Right lobe of liver (tissue), 4 donors: Measurements from ENCODE around the gene KIF3C.

ENCODE experiments used
- CTCF ChIP-seq, 4 donors: fragments of 200-600 bp in 3 of 4; fragments of 450-650 bp in 1 of 4; IDR thresholded peaks; one replicate each; pipeline versions ENCODE4 v1.5.1 to v1.8.0; 2016 to 2022; ENCODE audit warnings: antibody characterized with exemption in 4 of 4, mild to moderate bottlenecking in 2 of 4
- POLR2A ChIP-seq: fragments of 450-650 bp; IDR thresholded peaks from one replicate; pipeline ENCODE4 v1.6.1; 2017; ENCODE audit warnings: antibody characterized with exemption, mild to moderate bottlenecking
- donor health status: DM: no; HTN: no; CAD: no.
- donor health status: DM: no; HTN: no; CAD: no.
- donor health status: DM: no; HTN: yes; CAD: no.

DNA sequence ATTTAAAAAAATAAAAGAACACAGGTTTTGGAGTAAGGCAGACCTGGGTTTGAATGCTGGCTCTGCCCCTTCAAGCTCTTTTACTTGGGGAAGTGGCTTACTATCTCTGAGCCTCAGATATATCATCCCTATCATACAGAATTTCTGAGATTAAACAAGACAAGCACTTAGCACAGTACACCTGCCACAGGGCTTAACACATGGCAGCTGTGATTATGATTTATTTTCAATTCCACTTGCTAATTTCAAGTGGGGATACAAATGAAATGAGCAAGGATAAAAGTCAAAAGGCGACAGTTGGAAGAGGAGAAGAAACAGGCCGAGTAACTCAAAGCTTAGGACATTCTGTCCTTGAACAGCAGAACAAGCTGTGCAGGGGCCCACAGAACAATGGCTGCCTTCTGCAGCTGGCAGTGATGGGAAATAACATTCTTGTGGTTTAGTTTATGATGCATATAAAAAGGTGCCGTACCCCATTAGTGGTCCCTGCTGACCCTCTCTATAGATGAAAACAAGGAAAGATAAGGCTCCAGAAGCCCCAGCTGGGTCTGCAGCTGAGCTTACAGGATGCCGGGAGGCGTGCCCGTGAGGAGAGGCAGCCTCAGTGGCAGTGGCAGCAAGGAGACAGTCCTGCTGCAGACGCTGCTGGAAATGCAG, 45.3 kb downstream of the KIF3C start:
- no peak for TF ChIP-seq POLR2A
- no peak for TF ChIP-seq CTCF (IDR thresholded peaks at IDR 0.05)
